NCI-H524 treated with DMSO at 0.1 percent for 48 hours (cell line): ENCODE results near the gene STON2.
"Not testable (repeated sequence)": the region's sequence is repeated elsewhere in the genome, so short reads cannot be mapped to it uniquely, and the experiment has no call there.

Source experiments
- DNase-seq: peaks from one replicate; lab custom pipeline; 2025; lab: John Stamatoyannopoulos, UW

The STON2 gene

DNA sequence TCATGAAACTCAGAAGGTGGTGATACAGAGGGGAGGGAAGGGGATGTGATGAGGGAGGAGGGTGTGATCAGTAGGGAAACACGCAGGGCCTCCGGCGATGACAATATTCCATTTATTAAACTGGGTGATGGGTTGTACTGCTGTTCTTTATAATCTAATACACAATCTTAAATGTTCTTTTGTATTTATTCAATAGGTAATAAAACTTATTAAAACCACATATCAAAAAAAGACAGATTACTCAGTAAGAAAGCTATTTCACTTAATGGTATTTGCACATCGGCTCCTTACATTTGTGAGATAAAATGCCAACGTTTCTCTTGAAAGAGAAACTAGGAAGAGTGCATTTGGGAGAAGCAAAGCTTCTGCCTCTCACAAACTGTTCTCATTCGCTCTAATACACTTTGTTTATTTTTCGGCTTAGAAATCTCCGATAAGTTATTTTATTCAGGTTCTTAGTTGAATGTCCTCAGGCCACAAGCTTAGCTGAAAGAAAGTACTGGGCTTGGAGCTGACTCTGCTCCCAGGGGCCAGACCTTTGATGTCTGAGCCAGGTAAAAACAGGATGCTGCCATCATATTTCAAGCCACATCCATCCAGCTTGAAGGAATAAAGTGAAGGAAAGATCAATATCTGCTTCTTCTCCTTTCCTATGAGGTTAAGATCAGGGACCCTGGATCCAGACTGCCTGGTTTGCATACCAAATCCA lies 17.5 kb downstream of the STON2 start:
- DNase-seq: no peak

DNA sequence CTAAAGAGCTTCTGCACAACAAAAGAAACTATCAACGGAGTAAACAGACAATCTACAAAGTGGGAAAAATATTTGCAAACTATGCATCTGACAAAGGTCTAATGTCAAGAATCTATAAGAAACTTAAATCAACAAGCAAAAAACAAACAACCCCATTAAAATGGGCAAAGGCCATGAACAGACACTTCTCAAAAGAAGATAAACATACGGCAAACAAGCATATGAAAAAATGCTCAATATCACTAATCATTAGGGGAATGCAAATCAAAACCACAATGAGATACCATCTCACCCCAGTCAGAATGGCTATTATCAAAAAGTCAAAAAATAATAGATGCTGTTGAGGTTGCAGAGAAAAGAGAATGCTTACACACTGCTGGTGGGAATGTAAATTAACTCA lies 20.1 kb downstream of the STON2 start:
- not testable (repeated sequence) for DNase-seq

DNA sequence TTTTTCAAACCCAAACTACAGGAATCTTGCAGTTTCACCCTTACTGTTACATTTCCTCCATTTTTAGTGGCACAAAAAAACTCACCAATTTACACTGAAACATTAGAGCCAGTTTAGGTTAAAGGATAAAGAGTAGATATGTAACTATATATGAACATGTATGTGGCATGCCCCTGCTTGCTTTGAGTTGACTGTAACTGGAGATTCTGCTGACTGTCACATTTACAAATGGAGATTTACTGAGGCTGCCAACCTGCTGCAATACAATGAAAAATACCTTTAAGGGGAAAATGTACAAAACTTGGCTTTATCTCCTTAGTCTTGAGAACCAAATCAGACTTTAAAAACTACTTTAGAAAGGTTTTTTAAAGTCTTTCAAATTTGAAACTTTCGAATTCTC lies 28.3 kb downstream of the STON2 start:
- no peak for DNase-seq

DNA sequence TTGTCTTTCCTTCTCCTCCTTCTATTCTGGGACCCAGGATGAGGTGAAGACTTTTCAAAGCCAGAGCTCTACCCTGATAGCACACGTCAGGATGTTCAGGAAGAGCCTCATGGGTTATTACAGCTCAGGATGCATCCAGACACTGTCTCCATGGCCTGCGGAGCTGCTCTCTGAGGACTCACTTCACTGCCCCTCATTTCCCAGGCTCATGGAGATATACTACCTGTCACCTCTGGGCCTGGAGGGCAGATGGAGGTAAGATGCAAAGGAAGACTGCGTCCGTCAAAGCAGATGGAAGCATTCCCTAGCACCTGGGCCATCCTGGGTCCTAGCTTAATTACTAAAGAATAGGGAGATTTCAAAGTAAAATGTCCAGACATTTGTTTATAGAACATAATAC lies 32.6 kb downstream of the STON2 start:
- DNase-seq: no peak

GRCh38 chr14:81366884-81367283 lies 33.2 kb downstream of the STON2 start:
- no peak for DNase-seq

DNA sequence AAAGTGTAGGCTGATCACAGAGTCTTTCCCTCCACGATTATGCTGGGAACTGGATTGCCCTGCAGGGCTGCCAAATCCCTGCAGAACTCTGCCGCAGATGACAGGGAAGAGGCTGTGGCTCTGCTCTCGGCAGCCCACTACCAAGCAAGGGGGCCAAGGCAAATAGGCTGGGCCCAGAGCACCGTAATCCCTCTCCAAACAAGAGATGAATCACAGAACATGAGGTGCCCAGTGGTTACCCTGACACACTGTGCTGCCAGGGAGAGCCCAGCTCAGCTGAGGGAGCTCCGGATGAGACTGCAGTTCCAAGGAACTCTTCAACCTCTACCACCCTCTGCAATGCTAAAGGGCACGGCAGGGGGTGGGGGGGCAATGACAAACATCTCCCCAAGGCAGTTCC lies 33.9 kb downstream of the STON2 start:
- peak; percentile 15 for DNase-seq

DNA sequence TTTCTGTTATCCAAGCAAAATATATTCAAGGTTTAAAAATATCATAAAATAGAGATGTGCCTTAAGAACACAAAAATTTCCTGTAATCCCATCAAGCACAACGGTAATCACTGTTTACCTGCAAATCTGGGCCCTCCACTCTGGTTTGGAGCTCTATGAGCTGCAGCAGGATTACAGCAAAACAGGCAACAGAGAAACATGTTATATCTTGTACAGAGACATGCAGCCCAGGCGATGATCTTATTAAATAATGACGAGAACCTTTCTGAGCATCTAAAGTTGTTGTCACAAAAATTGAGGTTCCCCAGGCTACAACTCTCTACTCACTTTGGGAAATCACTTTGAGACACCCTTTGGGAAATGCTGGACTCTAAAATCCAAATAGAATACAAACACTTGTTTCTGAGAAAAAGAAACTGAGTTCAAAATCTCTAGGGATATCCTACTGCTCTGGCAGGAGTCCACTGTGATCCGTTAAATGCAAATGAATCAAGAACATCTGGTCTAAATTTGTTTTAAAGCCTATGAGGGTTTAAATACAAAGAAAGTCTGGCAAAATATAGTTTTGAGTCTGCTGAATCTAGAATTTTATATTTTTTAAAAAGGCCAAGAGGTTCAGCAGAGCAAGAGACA lies 36.3 kb downstream of the STON2 start:
- peak; percentile 70 for DNase-seq

DNA sequence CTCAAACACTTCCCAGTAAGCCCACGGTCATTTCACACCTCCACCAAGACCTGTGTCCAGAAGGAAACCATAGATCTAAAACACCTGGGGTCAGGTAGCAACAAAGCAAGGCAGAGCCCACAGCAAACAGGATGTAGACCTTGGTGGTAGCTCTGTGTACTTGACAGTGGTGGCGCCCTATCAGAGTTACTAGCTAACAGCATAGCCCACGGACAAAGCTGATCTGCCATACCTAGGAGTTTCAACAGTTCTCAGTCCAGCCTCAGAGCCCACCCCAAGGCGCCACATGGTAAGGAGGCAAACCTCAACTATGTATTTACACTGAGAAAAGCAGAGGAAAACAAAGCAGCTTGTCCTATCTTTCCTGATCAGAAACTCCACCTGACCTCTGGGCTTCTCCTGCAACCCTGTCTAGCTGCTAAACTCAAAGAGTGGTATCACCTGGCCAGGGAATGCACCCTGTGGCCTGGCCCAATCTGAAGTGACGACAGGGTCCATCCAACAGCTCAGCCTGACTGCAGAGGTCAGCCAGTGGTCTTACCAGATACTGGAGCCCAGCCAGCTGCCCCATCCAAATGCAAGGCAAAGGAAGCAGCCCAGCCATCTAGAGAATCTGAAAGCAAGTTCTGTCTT lies 46.3 kb downstream of the STON2 start:
- no peak for DNase-seq

DNA sequence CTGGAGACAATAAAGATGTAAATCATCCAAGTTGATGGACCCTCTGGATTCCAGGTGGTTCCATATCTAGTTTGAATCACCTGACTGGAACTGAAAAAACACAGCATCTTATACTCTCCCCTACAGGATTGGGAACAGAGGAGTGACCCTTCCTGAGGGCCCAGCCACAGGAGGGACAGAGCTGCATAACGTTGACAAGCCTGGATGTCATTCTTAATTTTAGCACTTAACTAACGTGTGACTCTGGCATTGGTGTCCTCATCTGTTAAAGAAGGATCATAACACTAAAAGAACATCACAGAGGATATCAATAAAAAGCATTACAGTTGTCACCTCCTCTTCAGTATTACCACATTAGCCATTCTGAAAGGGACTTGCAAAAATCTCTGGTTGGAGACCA lies 47.7 kb downstream of the STON2 start:
- no peak for DNase-seq

- no peak for DNase-seq
These were observed 48.9 kb downstream of the STON2 start for GRCh38 chr14:81351205-81351604.

DNA sequence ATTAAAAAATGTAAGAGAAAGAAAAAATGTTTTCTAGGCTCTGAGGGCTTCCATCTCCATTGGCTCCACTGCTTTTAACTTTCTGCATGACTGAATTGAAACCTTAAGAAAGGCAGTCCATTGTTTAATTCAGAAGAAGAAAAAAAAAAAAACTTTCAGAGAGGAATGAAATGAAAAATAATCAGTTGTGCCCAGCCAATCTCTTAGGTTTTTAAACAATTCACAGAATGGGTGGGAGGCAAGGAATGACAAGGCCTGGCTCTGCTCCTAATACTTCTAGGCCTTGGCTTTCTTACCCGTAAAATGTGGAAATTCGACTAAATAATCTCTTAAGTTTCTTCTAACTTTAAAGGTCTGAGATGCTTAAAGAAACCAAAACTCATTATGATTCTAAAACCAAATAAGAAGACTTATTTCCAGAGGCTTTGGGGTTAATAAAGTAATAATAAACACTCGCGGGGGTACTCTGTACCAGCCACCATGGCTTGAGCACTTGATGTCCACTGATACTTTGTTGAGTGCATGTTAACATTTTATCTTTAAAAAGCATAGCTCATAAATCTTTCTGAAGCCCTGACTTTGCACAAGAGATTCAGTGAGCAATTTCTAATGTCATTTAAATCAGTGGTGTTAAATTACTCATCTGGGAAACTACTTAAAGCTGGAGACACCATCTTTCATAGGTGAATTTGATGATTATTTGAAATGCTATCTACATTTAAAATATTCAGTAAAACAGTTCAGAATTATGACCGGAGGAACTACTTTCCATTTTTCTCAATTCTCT lies 49.6 kb downstream of the STON2 start:
- no peak for DNase-seq

- no peak for DNase-seq
These were observed 52.1 kb downstream of the STON2 start for GRCh38 chr14:81348061-81348460.

- DNase-seq: no peak
These were observed 54.3 kb downstream of the STON2 start for GRCh38 chr14:81345781-81346180.

- DNase-seq: no peak
These were observed 55.5 kb downstream of the STON2 start for GRCh38 chr14:81344481-81345160.

GRCh38 chr14:81343701-81344100 lies 56.4 kb downstream of the STON2 start:
- no peak for DNase-seq

DNA sequence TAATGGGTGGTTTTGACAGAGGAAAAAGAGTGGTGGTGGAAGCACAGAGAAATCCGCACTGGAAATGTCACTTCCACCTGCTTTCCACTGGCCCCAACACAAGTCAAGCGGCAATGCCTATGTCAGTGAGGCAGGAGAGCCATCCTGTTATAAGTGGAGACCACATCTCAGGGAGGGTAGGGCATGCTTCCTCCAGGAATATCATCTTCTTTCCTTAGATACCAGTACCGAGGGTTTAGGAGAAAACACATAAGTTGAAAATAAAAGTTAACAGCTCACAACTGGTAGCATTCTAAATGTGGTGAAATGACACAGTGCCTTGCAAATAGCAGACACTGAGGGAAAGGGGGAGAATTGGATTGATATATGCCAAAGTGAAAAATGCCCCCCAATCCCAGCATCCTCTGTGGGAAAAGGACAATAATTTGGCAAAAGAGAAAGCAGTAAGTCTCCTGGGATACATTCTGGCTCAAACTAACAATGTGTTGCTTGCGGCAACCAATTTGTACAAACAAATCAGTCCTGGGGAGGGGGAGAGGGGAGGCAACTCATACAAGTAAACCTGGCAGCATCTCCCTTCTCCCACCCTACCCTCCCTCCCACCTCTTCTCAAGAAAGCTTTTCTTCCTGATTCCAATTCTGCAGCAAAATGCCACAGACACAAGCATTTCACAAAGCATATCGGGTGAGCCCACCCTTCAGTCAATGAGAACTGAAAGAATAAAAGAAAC lies 57.1 kb downstream of the STON2 start:
- DNase-seq: no peak

DNA sequence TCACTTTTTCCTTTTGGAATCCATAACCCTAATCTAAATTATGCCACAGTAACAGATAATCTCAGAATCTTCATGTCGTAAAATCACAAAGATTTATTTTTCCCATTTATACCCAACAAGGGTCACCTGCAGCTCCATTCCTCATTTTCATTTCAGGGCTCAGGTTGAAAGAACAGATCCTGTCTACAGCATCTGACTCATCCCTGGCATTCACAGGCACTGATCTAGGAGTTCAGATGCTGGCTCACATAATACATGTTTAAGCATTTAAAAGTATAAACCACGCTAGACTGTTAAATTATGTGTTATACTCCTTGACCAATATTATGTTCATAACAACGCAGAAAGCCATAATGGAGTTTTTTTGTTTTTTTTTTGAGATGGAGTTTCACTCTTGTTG lies 58.3 kb downstream of the STON2 start:
- DNase-seq: no peak

- no peak for DNase-seq
These were observed 58.8 kb downstream of the STON2 start for GRCh38 chr14:81341370-81341769.

- DNase-seq: no peak
These were observed 59.9 kb downstream of the STON2 start for GRCh38 chr14:81340201-81340600.

DNA sequence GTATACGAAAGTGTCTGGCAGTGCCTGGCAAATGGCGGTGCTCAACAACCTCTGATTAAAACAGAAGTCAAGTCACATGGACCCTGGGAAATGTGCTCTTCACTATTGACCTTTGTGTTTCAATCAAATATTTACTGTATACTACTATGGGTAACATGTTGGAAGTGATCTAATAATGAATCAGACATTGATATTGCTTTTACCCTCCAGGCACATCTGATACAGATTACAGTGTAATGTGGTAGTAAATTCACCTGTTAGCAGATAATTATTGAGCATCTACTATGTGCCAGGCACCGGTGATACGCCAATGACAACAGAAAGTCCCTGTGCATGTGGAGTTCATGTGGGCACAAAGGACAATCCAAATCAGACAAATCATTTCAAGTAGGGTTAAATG lies 63.1 kb downstream of the STON2 start:
- no peak for DNase-seq

- DNase-seq: no peak
These were observed 64.1 kb downstream of the STON2 start for GRCh38 chr14:81336009-81336408.
